ENCODE measurements around the gene UBE3C.
"Not testable (repeated sequence)": the region's sequence is repeated elsewhere in the genome, so short reads cannot be mapped to it uniquely, and the experiment has no call there.

UBE3C gene

GRCh38 chr7:157138424-157139110 is at the start of gene UBE3C:
TSS of gene UBE3C (plus strand) at chr7:157138926. CDS start at chr7:157139273, 347 bp downstream.
- DNase-seq (ENCODE audit: low read depth): peak; percentile 85

GRCh38 chr7:157089100-157089610 is 49.6 kb upstream of the UBE3C start:
- no peak for DNase-seq (ENCODE audit: low read depth)

- DNase-seq (ENCODE audit: low read depth): no peak
Observed at GRCh38 chr7:157090485-157091165, 48.1 kb upstream of the UBE3C start.

- no peak for DNase-seq (ENCODE audit: low read depth)
Observed at GRCh38 chr7:157096286-157097055, 42.3 kb upstream of the UBE3C start.

GRCh38 chr7:157097056-157097329 is 41.7 kb upstream of the UBE3C start:
- no peak for DNase-seq (ENCODE audit: low read depth)

GRCh38 chr7:157097569-157097968 is 41.2 kb upstream of the UBE3C start:
- no peak for DNase-seq (ENCODE audit: low read depth)

- not testable (repeated sequence) for DNase-seq (ENCODE audit: low read depth)
Observed at GRCh38 chr7:157100005-157100404, 38.7 kb upstream of the UBE3C start.

GRCh38 chr7:157103641-157104040 is 35.1 kb upstream of the UBE3C start:
- DNase-seq (ENCODE audit: low read depth): not testable (repeated sequence)

GRCh38 chr7:157111311-157111710 is 27.4 kb upstream of the UBE3C start:
- no peak for DNase-seq (ENCODE audit: low read depth)

GRCh38 chr7:157112706-157113105 is 26.0 kb upstream of the UBE3C start:
- DNase-seq (ENCODE audit: low read depth): no peak

GRCh38 chr7:157113607-157114006 is 25.1 kb upstream of the UBE3C start:
- no peak for DNase-seq (ENCODE audit: low read depth)

- no peak for DNase-seq (ENCODE audit: low read depth)
Observed at GRCh38 chr7:157116762-157117161, 22.0 kb upstream of the UBE3C start.

- DNase-seq (ENCODE audit: low read depth): no peak
Observed at GRCh38 chr7:157117796-157118195, 20.9 kb upstream of the UBE3C start.

GRCh38 chr7:157120181-157120580 is 18.5 kb upstream of the UBE3C start:
- DNase-seq (ENCODE audit: low read depth): no peak

GRCh38 chr7:157121184-157121715 is 17.5 kb upstream of the UBE3C start:
- DNase-seq (ENCODE audit: low read depth): no peak

- DNase-seq (ENCODE audit: low read depth): no peak
Observed at GRCh38 chr7:157122800-157123495, 15.8 kb upstream of the UBE3C start.

- DNase-seq (ENCODE audit: low read depth): no peak
Observed at GRCh38 chr7:157124690-157125089, 14.0 kb upstream of the UBE3C start.

- DNase-seq (ENCODE audit: low read depth): no peak
Observed at GRCh38 chr7:157125376-157126223, 13.1 kb upstream of the UBE3C start.

GRCh38 chr7:157126921-157127320 is 11.8 kb upstream of the UBE3C start:
- DNase-seq (ENCODE audit: low read depth): no peak

- DNase-seq (ENCODE audit: low read depth): no peak
Observed at GRCh38 chr7:157129200-157129599, 9.5 kb upstream of the UBE3C start.

GRCh38 chr7:157129907-157130460 is 8.7 kb upstream of the UBE3C start:
- DNase-seq (ENCODE audit: low read depth): no peak

Data from activated T-cell treated with anti-CD3 and anti-CD28 coated beads for 1 hour (primary cell).